Right renal pelvis (tissue), 4 donors: Measurements from ENCODE around the gene COL4A6. TPM values are rescaled to one million over a fixed set of nuclear protein-coding genes. Genes with fewer than 3 reads are reported as not detected.
A peak's percentile ranks its signal among the peaks of the same experiment; 100 is the strongest.

Experiments
- DNase-seq, 4 donors: peaks; one replicate each; pipeline ENCODE4 v3.0.0-alpha.2; 2013; ENCODE audit warnings: low read depth in 4 of 4, low spot score in 3 of 4, missing footprints in 1 of 4
- polyA plus RNA-seq, 4 donors: library from polyadenylated mRNA; unstranded; fragments of 120-200 nt; gene quantifications; one replicate each; pipeline ENCODE4 v1.2.1, GENCODE V29; 2013; ENCODE audit not compliant: insufficient read length in 4 of 4

COL4A6 gene
- polyA plus RNA-seq, 4 donors: 16.6 to 17.8 (median 17.3) TPM

GRCh38 chrX:108165383-108166111, 272.7 kb downstream of the COL4A6 start:
- peak in 2 of 4 donors; percentile 1 to 5 for DNase-seq

GRCh38 chrX:108163333-108164082, 274.7 kb downstream of the COL4A6 start:
- DNase-seq: no peak

GRCh38 chrX:108162265-108162664, 276.0 kb downstream of the COL4A6 start:
- no peak for DNase-seq

GRCh38 chrX:108160309-108160708, 277.9 kb downstream of the COL4A6 start:
- no peak for DNase-seq

GRCh38 chrX:108159028-108159670, 279.1 kb downstream of the COL4A6 start:
- DNase-seq: no peak

- DNase-seq: no peak
These were observed 280.6 kb downstream of the COL4A6 start for GRCh38 chrX:108157628-108158027.

GRCh38 chrX:108156934-108157466, 281.2 kb downstream of the COL4A6 start:
- DNase-seq: no peak

- no peak for DNase-seq
These were observed 282.1 kb downstream of the COL4A6 start for GRCh38 chrX:108156082-108156481.

- no peak for DNase-seq
These were observed 289.7 kb downstream of the COL4A6 start for GRCh38 chrX:108148524-108148923.

- DNase-seq: no peak
These were observed 299.2 kb downstream of the COL4A6 start for GRCh38 chrX:108138814-108139702.

- DNase-seq: no peak
These were observed 303.5 kb downstream of the COL4A6 start for GRCh38 chrX:108134724-108135123.

- DNase-seq: no peak
These were observed 305.3 kb downstream of the COL4A6 start for GRCh38 chrX:108132876-108133275.

- DNase-seq: no peak
These were observed 306.2 kb downstream of the COL4A6 start for GRCh38 chrX:108132034-108132433.

GRCh38 chrX:108131471-108131870, 306.8 kb downstream of the COL4A6 start:
- no peak for DNase-seq

- no peak for DNase-seq
These were observed 307.3 kb downstream of the COL4A6 start for GRCh38 chrX:108130889-108131288.

- no peak for DNase-seq
These were observed 311.1 kb downstream of the COL4A6 start for GRCh38 chrX:108127152-108127551.

GRCh38 chrX:108126661-108127060, 311.6 kb downstream of the COL4A6 start:
- no peak for DNase-seq

GRCh38 chrX:108123591-108124366, 314.4 kb downstream of the COL4A6 start:
- no peak for DNase-seq

- no peak for DNase-seq
These were observed 315.5 kb downstream of the COL4A6 start for GRCh38 chrX:108122748-108123147.
